Prostate gland (tissue), 2 donors: ENCODE results near the gene TRAF1. TPM values are rescaled to one million over a fixed set of nuclear protein-coding genes. Genes with fewer than 3 reads are reported as not detected.
A peak's percentile ranks its signal among the peaks of the same experiment; 100 is the strongest.

Experiments used
- DNase-seq: peaks from one replicate; pipeline ENCODE4 v3.0.0-alpha.2; 2019; ENCODE audit warnings: low spot score
- H3K27ac ChIP-seq, 2 donors: fragments of 200-600 bp; sonication (generic); 2 replicates each; pipeline ENCODE4 v1.5.1; 2017 to 2019
- H3K27me3 ChIP-seq: fragments of 200-600 bp; sonication (generic); replicated peaks from 2 replicates; pipeline ENCODE4 v1.5.1; 2019; ENCODE audit not compliant: insufficient read depth
- H3K36me3 ChIP-seq, 2 donors: fragments of 200-600 bp; sonication (generic); 1 replicate in 1 of 2; 2 replicates in 1 of 2; pipeline versions ENCODE4 v1.5.1 to v1.8.1; 2017 to 2019
- H3K4me1 ChIP-seq: fragments of 200-600 bp; sonication (generic); replicated peaks from 2 replicates; pipeline ENCODE4 v1.5.1; 2019
- H3K4me3 ChIP-seq, 2 donors: fragments of 200-600 bp; sonication (generic); 2 replicates each; pipeline ENCODE4 v1.5.1; 2017 to 2019
- H3K9me3 ChIP-seq: fragments of 200-600 bp; sonication (generic); 2 replicates; pipeline ENCODE4 v1.5.1; 2017
- POLR2A ChIP-seq: fragments of 450-650 bp; IDR thresholded peaks from one replicate; pipeline ENCODE4 v1.6.1; 2016; ENCODE audit warnings: antibody characterized with exemption, mild to moderate bottlenecking
- POLR2AphosphoS5 ChIP-seq: sonication (generic); formaldehyde crosslinking; IDR thresholded peaks from one replicate; pipeline ENCODE4 v1.6.1; 2017; ENCODE audit warnings: antibody characterized with exemption
- WGBS: methylation state at CpG from one replicate; pipeline ENCODE4 v1.1.5; 2018; 5-methylcytosine and 5-hydroxymethylcytosine counted together
- intact Hi-C: fragments of 100-400 bp; cut with DNase I; formaldehyde crosslinking; loops from one replicate; pipeline ENCODE4 v1.14.2; 2022
- total RNA-seq, 2 donors: library from RNA; depleted of rRNA; stranded (reverse); fragments of >200 nt; gene quantifications; one replicate each; pipeline ENCODE4 v1.1.0, GENCODE V29; 2016
- TF ChIP-seq, protein P1 (sequence below), 4 experiments: fragments of 200-600 bp in 2 of 4; fragments of 450-650 bp in 2 of 4; sonication (generic) in 2 of 4; IDR thresholded peaks; 1 replicate in 3 of 4; 2 replicates in 1 of 4; pipeline ENCODE4 v1.5.1; 2016 to 2019; ENCODE audit warnings: antibody characterized with exemption in 4 of 4, mild to moderate bottlenecking in 2 of 4, moderate library complexity in 2 of 4

Gene TRAF1
- total RNA-seq, 2 donors from 2014 or later, result 3.1 to 6.9 TPM

DNA sequence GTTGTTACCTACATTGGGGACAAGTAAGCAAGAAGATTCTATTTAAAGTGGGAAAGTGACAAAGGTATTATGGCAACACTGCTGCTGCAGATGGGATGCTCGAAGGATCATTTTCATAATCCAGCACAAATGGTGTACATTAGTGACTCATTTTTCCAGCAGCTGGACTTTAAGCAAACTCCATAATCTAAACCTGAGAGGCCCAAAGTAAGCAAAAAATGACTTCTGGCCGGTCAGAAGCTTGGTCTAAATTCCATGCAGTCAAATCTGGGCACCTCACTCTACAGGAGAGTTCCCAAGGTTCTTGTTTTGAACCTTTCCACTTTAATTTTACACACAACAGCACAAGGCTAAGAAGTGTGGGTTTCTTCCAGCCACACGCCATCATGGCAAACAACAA, 43.6 kb upstream of the TRAF1 start:
- intact Hi-C loops, result no loop called here
- H3K9me3 ChIP-seq, result no peaks in the 10 kb centered on the region
- WGBS, result 69% methylated on average over 3 of the region's 3 CpGs
- no peak overlapping the region for H3K27ac ChIP-seq
- no peak overlapping the region for H3K4me3 ChIP-seq
- H3K36me3 ChIP-seq, result no peaks in the 10 kb centered on the region
- TF ChIP-seq POLR2AphosphoS5, result no peak
- TF ChIP-seq, protein P1, sequence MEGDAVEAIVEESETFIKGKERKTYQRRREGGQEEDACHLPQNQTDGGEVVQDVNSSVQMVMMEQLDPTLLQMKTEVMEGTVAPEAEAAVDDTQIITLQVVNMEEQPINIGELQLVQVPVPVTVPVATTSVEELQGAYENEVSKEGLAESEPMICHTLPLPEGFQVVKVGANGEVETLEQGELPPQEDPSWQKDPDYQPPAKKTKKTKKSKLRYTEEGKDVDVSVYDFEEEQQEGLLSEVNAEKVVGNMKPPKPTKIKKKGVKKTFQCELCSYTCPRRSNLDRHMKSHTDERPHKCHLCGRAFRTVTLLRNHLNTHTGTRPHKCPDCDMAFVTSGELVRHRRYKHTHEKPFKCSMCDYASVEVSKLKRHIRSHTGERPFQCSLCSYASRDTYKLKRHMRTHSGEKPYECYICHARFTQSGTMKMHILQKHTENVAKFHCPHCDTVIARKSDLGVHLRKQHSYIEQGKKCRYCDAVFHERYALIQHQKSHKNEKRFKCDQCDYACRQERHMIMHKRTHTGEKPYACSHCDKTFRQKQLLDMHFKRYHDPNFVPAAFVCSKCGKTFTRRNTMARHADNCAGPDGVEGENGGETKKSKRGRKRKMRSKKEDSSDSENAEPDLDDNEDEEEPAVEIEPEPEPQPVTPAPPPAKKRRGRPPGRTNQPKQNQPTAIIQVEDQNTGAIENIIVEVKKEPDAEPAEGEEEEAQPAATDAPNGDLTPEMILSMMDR (IDR thresholded peaks at IDR 0.05), result no peak
- no peak for TF ChIP-seq POLR2A
- no peaks in the 10 kb centered on the region for H3K27me3 ChIP-seq
- H3K4me1 ChIP-seq, result no peaks in the 10 kb centered on the region
- no peak for DNase-seq

- Histone ChIP-seq H3K4me3 (no peak overlapping the region), H3K27ac (peak overlapping the region; percentile 38 to 39), H3K9me3 (no peaks in the 10 kb centered on the region), H3K4me1 (no peaks in the 10 kb centered on the region), H3K36me3 (no peaks in the 10 kb centered on the region), H3K27me3 (no peaks in the 10 kb centered on the region)
- DNase-seq, result no peak
- WGBS, result 27% methylated on average over 3 of the region's 3 CpGs
- intact Hi-C loops, result no loop called here
- peak; percentile 57 for TF ChIP-seq POLR2AphosphoS5
- TF ChIP-seq, protein P1 (IDR thresholded peaks at IDR 0.05), result no peak
Observed at GRCh38 chr9:120966013-120966369, 39.4 kb upstream of the TRAF1 start.

DNA sequence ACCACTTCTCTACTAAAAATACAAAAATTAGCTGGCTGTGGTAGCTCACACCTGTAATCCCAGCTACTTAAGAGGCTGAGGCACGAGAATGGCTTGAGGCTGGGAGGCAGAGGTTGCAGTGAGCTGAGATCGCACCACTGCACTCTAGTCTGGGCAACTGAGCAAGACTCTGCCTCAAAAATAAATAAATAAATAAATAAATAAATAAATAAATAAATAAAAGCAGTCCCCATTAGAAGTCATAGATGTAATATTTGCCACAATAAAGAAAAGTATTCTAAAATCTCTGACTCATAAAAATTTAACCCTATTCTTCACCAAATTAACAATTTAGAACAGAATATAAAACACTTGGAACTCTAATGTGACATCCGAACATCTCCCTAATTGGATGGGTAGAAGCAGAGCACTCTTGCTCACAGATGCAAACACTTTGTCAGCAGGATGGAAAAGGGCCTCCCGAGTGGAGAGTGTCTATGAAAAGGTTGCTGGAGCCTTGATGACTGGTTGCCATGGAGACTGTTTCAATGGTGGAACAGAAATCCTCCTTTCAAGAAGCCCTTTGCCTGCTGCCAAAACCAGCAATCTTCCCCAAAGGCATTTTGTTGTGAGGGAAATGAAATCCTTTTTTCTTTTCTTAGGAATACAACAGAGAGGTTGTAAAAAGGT, 38.9 kb upstream of the TRAF1 start:
- no peak for DNase-seq
- H3K9me3 ChIP-seq, result no peaks in the 10 kb centered on the region
- intact Hi-C loops, result no loop called here
- peak overlapping the region; percentile 38 to 39 for H3K27ac ChIP-seq
- TF ChIP-seq POLR2A (no peak), POLR2AphosphoS5 (no peak)
- TF ChIP-seq, protein P1 (IDR thresholded peaks at IDR 0.05), result no peak
- H3K4me3 ChIP-seq, result no peak overlapping the region
- WGBS, result 55% methylated on average over 4 of the region's 4 CpGs
- no peaks in the 10 kb centered on the region for H3K27me3 ChIP-seq
- H3K4me1 ChIP-seq, result no peaks in the 10 kb centered on the region
- no peaks in the 10 kb centered on the region for H3K36me3 ChIP-seq

DNA sequence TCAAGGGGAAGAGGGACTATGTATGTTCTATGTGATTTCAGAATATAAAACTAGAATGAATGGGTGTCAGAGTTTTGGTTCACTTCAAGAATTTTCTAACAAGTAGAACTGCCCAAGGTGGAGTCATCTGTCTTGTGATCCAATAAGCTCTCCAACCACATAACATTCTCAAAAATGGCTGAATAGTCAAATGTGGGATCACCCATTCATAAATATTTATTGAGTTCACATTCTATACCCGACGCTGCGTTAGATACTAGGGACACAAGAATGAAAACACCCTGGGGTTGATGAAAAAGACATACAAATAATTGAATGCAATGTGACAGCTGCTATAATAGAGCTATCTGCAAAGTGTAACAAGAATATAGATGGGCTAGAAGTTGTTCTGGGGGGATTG, 35.3 kb upstream of the TRAF1 start:
- Histone ChIP-seq H3K27ac (no peak overlapping the region), H3K36me3 (no peaks in the 10 kb centered on the region), H3K4me1 (no peaks in the 10 kb centered on the region), H3K4me3 (no peak overlapping the region), H3K27me3 (no peaks in the 10 kb centered on the region), H3K9me3 (no peaks in the 10 kb centered on the region)
- WGBS, result 98% methylated on average over 3 of the region's 3 CpGs
- no peak for TF ChIP-seq POLR2A
- no peak for TF ChIP-seq POLR2AphosphoS5
- TF ChIP-seq, protein P1 (IDR thresholded peaks at IDR 0.05), result no peak
- intact Hi-C loops, result no loop called here
- DNase-seq, result no peak

- intact Hi-C loops, result no loop called here
- Histone ChIP-seq H3K27me3 (no peaks in the 10 kb centered on the region), H3K4me1 (no peaks in the 10 kb centered on the region), H3K27ac (no peak overlapping the region), H3K9me3 (no peaks in the 10 kb centered on the region), H3K36me3 (no peaks in the 10 kb centered on the region), H3K4me3 (no peak overlapping the region)
- TF ChIP-seq POLR2AphosphoS5, result no peak
- TF ChIP-seq, protein P1 (IDR thresholded peaks at IDR 0.05), result no peak
- no peak for TF ChIP-seq POLR2A
- no peak for DNase-seq
- 52% methylated on average over 1 of the region's 1 CpG for WGBS
Observed at GRCh38 chr9:120960001-120960400, 33.4 kb upstream of the TRAF1 start.
